ENCODE measurements around the gene SWSAP1.

DNA sequence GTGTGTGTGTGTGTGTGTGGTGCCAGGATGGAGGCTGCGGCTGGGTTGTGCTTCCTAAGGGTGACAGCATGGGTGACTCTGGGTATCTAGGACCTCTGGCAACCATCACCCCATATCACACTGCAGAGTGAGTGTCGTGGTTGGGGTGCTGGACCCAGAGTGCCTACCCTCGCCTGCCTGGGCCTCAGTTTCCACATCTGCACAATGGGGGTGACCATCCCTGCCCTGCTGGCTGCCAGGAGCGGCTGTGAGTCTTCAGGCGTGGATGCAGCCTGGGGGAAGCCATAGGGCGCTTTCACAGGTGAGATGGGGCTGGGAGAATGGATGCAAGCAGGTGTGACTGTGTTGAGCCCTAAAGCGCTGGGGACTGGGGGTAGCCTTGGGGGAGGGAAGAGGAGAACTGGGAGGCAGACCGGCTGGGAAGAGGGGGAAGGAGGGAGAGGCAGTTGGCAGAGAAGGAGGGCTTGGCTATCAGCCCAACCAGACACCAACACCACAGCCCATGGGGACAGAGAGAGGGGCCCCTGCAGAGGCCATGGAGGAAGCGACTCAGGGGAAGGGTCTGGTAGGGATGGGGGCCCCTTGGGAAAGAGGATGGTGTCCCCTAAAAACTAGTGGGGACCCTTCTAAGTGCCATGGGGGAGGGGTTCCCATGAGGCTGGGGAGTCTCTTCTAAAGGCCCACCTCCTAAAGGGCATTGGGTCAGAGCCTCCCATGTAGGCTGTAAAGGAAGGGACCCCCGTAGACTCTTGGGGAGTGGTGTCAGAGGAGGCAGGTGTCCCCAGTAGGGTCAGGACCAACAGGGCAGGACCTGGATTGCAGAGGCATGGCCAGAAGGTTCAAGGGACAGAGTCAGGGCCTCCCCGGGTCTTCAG, 17.6 kb upstream of the SWSAP1 start:
- TF ChIP-seq, protein P1, sequence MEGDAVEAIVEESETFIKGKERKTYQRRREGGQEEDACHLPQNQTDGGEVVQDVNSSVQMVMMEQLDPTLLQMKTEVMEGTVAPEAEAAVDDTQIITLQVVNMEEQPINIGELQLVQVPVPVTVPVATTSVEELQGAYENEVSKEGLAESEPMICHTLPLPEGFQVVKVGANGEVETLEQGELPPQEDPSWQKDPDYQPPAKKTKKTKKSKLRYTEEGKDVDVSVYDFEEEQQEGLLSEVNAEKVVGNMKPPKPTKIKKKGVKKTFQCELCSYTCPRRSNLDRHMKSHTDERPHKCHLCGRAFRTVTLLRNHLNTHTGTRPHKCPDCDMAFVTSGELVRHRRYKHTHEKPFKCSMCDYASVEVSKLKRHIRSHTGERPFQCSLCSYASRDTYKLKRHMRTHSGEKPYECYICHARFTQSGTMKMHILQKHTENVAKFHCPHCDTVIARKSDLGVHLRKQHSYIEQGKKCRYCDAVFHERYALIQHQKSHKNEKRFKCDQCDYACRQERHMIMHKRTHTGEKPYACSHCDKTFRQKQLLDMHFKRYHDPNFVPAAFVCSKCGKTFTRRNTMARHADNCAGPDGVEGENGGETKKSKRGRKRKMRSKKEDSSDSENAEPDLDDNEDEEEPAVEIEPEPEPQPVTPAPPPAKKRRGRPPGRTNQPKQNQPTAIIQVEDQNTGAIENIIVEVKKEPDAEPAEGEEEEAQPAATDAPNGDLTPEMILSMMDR (IDR thresholded peaks at IDR 0.05; ENCODE audit: control extremely low read depth in 1 of 3, insufficient read depth in 1 of 3, low read depth in 1 of 3, low read length in 3 of 3): no peak
- TF ChIP-seq CEBPB (IDR thresholded peaks at IDR 0.05; ENCODE audit: low read depth, low read length) (no peak), JUND (IDR thresholded peaks at IDR 0.05; ENCODE audit: low read length) (no peak), TAF1 (IDR thresholded peaks at IDR 0.05; ENCODE audit: low read depth, low read length) (no peak)
